WI38 (cell line): ENCODE data around the gene PDE10A.
A peak's percentile ranks its signal among the peaks of the same experiment; 100 is the strongest.

Experiments
- H3K4me3 ChIP-seq: 2 replicates; pipeline ENCODE4 v1.5.1; 2011; ENCODE audit warnings: low read depth, mild to moderate bottlenecking, control low read depth, low read length
- TF ChIP-seq, protein P1 (sequence below): IDR thresholded peaks from 2 replicates; pipeline ENCODE4 v1.5.1; 2012; ENCODE audit warnings: low read depth, mild to moderate bottlenecking, control low read depth, low read length

Gene PDE10A

DNA sequence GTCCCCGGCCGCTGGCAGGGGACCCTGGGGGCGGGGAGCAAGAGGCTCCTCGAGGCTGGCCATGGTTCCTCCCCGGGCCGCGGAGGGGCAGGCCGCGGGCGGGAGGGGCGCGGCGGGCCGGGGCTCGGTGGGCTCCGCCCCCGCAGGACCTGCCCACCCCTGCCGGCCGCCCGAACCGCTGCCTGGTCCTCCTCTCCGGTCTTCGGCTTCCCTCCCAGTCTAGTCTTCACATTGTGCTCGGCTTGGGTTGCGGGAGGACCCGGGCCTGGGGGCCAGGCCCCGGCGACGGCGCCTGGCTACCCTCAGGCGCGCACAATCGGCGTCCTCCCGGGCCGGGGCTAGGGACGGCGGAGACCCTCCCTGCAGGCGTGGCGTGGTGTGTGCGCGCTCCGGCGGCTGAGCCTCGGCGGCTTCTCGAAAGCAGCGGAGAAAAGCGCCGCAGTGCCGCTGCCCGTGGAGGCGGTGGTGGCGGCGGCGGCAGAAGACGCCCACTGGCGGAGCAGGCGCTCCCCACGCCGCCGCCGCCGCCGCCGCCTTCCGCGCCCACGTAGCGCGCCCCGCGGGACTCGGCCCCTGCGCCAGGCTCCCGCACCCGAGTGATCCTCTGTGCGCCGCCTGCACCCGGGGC is at the start of gene PDE10A:
PDE10A (minus strand) TSS at position 493 of the 628 bp plus-strand sequence; CDS start at position 63, 430 bp downstream.
- peak within 1 kb of the TSS; percentile 38 for H3K4me3 ChIP-seq

DNA sequence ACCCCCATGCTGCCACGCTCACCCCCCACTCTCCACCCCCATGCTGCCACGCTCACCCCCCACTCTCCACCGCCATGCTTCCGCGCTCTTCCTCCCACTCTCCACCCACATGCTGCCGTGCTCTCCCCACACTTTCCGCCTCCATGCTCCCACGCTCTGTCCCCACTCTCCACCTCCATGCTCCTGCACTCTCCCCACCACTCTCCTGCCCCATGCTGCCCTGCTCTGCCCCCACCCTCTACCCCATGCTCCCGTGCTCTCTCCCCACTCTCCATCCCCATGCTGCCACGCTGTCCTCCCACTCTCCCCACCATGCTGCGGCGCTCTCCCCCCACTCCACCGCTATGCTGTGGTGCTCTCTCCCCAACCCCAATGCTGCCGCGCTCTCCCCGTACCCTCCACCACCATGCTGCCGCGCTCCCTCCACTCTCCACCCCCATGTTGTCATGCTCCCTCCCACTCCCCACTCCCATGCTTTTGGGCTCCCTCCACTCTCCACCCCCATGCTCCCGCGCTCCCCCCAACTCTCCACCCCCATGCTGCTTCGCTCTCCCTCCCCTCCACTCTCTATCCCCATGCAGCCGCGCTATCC is 46.0 kb upstream of the PDE10A start:
- no peak overlapping the region for H3K4me3 ChIP-seq
- TF ChIP-seq, protein P1, sequence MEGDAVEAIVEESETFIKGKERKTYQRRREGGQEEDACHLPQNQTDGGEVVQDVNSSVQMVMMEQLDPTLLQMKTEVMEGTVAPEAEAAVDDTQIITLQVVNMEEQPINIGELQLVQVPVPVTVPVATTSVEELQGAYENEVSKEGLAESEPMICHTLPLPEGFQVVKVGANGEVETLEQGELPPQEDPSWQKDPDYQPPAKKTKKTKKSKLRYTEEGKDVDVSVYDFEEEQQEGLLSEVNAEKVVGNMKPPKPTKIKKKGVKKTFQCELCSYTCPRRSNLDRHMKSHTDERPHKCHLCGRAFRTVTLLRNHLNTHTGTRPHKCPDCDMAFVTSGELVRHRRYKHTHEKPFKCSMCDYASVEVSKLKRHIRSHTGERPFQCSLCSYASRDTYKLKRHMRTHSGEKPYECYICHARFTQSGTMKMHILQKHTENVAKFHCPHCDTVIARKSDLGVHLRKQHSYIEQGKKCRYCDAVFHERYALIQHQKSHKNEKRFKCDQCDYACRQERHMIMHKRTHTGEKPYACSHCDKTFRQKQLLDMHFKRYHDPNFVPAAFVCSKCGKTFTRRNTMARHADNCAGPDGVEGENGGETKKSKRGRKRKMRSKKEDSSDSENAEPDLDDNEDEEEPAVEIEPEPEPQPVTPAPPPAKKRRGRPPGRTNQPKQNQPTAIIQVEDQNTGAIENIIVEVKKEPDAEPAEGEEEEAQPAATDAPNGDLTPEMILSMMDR = no peak

More for the DNA sequence above, at the start of gene PDE10A:
- TF ChIP-seq, protein P1 = no peak

DNA sequence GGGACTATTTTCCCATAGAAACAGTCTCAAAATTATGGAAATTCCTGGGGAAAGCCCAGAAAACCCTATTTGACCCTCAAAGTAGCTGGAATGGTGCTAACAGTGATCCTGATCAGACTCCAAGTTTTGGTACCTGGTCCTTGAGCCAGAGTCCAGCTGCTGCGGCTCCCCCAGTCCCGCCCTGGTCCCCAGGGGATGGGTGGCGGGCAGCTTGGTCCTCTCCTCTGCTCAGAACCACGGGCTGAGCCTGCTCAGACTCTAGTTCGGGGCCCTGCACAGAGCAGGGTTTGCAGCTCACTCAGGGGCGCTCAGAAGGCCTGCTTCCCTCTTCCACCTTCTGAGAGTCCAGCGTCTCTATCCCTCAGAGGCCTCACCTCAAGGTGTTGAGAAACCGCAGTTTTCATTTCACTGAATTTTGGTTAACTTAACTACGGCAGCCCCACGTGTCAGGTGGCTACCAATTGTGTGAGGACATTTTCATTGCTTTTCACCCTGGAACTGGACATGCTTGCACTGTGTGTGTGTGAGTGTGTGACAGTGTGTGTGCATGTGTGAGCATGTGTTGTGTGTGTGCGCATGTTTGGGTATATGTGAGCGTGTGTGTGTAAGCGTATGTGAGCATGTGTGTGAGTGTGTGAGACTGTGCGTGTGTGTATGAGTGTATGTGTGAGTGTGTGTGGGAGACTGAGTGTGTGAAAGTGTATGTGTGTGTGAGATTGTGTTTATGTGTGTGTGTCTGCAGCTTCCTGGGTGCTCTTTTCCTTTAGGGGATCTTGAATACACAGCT is 44.2 kb upstream of the PDE10A start:
- H3K4me3 ChIP-seq = no peak overlapping the region
- TF ChIP-seq, protein P1 = no peak

DNA sequence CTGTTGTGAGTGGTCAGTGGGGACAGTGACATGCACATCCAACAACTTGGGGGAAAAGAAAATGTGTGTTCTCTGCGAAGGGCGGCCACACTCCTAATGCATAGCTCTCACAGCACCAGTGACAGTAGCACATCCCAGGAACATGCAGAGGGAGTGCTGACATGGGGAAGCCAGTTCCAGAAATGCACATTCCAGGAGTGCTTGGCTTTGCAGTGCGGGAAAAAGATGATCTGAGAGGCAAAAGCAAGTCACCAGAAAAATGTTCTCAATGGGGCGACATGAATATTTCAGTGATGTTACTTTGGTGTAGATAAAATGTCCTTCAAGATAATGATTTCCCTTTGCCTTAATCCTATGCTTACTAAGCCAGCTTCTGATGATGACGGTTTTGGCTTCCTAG is 42.9 kb upstream of the PDE10A start:
- TF ChIP-seq, protein P1 = no peak

DNA sequence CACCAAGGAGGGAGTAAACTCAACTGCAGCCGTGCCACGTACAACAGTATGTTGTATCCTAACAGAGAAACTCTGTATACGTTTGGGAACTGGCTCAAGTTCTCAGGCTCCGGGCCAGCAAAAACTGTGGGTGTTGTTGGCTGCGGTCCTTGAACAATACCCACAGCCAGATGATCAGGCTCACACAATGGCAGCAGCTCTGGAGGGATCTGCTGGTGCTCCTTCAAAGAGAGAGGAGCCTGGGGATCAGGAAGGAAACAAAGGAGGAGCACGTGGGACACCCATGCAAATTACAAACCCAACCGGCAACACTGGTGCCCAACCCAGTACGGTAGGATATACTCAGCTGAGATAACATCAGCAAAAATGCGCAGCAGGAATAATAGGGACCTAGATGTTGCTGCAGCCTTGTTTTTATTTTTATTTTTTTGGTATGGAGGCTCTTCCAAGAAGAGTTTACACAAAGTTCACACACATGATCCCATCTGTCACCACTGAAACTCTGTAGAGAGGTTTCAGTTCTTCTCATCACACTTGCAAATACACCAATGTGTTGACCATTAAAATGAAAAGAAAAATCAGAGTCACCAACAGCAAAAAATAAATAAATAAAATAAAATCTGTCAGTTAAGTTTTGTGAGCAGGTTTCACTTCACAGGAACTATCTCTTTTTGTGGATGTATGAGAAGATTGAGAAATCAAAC is 41.2 kb upstream of the PDE10A start:
- TF ChIP-seq, protein P1 = no peak
- no peak overlapping the region for H3K4me3 ChIP-seq

More for the DNA sequence above, 42.9 kb upstream of the PDE10A start:
- no peak overlapping the region for H3K4me3 ChIP-seq

DNA sequence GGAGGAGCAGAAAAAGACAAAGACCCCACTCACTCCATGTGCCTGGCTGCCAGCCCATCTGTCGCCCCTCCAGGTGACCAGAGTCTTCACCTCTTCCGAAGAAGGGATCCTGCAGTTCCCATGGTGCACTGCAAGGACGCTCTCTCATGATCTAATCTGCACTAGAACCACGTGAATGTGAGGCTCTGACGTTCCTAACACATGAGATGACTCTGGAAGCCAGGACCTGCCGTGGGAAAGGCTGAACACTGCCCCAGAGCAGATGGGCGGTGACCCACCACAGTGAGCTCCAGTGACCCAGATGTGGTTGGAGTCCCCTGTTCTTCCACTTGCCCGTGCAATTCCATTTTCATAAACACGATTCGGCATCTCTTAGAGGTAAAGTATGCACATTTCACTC is 39.6 kb upstream of the PDE10A start:
- TF ChIP-seq, protein P1 = no peak
- H3K4me3 ChIP-seq = no peak overlapping the region
